T-helper 2 cell treated with Interferon-gamma antibody and Interleukin-4, amounts not matched to agents 5 μg/mL and 100 μg/mL, for 36 hours (primary cell): ENCODE measurements around the gene FOXA3.
A peak's percentile ranks its signal among the peaks of the same experiment; 100 is the strongest.

ENCODE experiments used
- DNase-seq: peaks from one replicate; pipeline ENCODE4 v3.0.0; 2021; ENCODE audit warnings: low spot score
- H3K27ac Mint-ChIP-seq: one replicate; pipeline ENCODE4 v1.8.0; 2021; ENCODE audit warnings: mild to moderate bottlenecking, mixed read lengths
- H3K27me3 Mint-ChIP-seq: one replicate; pipeline ENCODE4 v1.8.0; 2021; ENCODE audit warnings: low read depth, mixed read lengths
- H3K36me3 Mint-ChIP-seq: one replicate; pipeline ENCODE4 v1.8.0; 2021; ENCODE audit warnings: low read depth, mixed read lengths
- H3K4me1 Mint-ChIP-seq: one replicate; pipeline ENCODE4 v1.8.0; 2021; ENCODE audit warnings: low read depth, mixed read lengths
- H3K4me3 Mint-ChIP-seq: one replicate; pipeline ENCODE4 v1.8.0; 2022; ENCODE audit warnings: mild to moderate bottlenecking, moderate library complexity, mixed read lengths
- H3K9me3 Mint-ChIP-seq: one replicate; pipeline ENCODE4 v1.8.0; 2021; ENCODE audit warnings: mixed read lengths

The FOXA3 gene

DNA sequence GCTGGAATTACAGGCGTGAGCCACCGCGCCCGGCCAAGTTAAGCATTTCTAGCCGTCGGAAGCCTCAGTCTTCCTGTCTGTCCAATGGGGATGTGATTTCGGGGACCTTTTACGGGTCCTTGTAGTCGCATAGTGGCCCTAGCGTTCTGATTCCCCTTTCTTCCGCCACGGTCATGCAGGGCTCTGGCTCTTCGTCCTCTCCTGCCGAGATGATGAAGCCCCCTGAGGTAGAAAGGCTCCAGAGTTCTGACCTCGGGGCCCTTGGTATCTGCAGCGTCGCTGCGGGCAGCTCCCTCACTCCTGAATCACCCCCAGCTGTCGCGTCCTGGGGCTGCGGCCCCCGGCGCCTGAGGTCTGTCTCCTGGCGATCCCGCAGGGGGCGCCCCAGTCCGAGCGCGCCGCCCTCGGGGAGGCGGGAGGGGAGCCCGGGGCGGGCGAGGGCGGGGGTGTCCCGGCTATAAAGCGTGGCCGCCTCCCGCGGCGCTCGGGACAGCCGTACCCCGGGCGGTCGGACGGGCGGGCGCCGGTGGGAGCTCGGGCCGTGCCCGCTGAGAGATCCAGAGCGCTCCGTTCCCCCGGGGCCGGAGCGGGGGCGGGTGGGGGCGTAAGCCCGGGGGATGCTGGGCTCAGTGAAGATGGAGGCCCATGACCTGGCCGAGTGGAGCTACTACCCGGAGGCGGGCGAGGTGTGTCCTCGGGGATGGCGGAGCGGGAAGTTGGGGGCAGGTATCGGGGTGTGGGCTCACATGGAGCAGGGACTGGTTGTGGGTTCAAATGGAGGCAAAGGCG lies at the start of gene FOXA3:
Gene FOXA3 (plus strand): TSS at position 487 of the 789 bp plus-strand sequence. CDS start 131 bp downstream, at position 618.
- Mint-ChIP-seq H3K27me3 (peaks cover 39% of the 10 kb centered on the region), H3K4me1 (peaks cover 19% of the 10 kb centered on the region), H3K4me3 (peak within 1 kb of the TSS; percentile 88), H3K9me3 (no peaks in the 10 kb centered on the region), H3K36me3 (peaks cover 15% of the 10 kb centered on the region), H3K27ac (peak within 1 kb of the TSS; percentile 92)
- peak; percentile 73 for DNase-seq

DNA sequence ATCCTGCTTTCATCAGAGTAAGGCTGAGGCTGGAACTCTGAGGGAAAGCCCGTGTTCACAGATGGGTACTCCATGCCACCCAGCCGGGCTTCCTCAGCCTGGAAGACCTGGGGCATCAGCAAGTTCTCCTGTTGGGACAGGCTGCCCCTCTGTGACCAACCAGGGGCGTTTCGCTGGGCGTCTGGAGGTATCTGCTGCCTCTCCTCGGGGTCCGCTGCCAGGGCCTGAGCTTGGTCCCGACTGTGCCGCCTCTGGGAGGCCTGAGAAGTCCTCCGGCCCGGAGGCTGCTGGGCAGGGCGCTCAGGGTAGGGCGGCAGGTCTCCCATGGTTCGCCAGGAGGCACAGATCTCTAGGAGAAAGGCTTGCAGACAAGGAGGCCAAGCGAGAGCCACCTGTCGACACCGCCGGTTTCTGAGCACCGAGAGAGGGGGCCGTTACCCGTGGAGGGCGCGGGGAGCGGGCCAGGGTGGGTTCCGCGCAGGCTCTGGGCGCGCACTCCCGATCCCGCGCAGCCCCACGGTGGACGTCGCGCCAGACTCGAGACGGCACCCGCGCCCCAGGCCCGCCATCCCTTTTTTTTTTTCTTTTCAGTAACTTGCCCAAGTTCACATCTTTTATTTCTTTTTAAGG lies 49.2 kb upstream of the FOXA3 start, which contains the start of gene RSPH6A:
Gene RSPH6A (minus strand): TSS at position 458 of the 630 bp plus-strand sequence. CDS start 132 bp downstream, at position 326.
- no peak within 1 kb of the TSS for H3K27ac Mint-ChIP-seq
- H3K27me3 Mint-ChIP-seq, result no peaks in the 10 kb centered on the region
- peaks cover 6% of the 10 kb centered on the region for H3K36me3 Mint-ChIP-seq
- no peak for DNase-seq
- peaks cover 3% of the 10 kb centered on the region for H3K4me1 Mint-ChIP-seq
- no peaks in the 10 kb centered on the region for H3K9me3 Mint-ChIP-seq
- H3K4me3 Mint-ChIP-seq, result no peak within 1 kb of the TSS

DNA sequence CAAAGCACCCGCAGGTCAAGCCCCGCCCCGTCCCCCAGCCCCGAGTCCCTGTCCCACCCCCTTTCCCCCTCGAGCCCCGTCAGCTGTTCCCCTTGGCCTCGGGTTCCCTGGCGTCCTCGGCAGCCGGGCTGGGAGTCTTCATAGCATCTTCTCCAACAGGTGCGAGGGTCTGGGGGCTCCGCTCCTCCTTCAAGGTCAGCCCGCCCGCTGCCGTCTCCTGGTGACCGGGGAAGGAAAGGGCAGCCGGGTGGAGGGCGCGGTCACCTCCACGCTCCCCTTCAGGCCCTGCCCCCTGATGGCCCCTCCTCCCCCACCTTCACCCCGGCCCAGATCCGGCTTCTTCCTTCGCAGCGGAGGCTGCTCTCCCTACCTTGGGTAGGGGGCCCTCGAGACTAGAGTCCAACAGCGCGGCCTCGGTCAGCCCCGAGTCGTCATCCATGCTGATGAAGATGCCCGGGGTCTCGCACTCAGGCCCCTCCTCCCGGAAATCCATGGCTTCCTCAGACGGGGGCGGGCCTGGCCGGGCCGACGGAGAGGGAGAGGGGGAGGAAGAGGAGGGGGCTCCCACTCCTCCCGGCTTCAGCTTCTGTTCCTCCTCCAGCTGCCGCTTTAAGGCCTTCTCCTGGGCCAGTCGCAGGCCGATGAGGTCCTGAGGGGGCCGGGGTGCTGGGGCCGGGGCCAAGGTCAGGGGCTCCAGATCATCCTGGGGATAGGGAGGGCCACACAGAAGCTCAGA lies 48.5 kb upstream of the FOXA3 start:
- H3K27ac Mint-ChIP-seq, result no peak overlapping the region
- no peaks in the 10 kb centered on the region for H3K27me3 Mint-ChIP-seq
- peaks cover under 1% of the 10 kb centered on the region for H3K4me1 Mint-ChIP-seq
- no peaks in the 10 kb centered on the region for H3K9me3 Mint-ChIP-seq
- H3K4me3 Mint-ChIP-seq, result no peak overlapping the region
- DNase-seq, result no peak
- H3K36me3 Mint-ChIP-seq, result peaks cover 6% of the 10 kb centered on the region

DNA sequence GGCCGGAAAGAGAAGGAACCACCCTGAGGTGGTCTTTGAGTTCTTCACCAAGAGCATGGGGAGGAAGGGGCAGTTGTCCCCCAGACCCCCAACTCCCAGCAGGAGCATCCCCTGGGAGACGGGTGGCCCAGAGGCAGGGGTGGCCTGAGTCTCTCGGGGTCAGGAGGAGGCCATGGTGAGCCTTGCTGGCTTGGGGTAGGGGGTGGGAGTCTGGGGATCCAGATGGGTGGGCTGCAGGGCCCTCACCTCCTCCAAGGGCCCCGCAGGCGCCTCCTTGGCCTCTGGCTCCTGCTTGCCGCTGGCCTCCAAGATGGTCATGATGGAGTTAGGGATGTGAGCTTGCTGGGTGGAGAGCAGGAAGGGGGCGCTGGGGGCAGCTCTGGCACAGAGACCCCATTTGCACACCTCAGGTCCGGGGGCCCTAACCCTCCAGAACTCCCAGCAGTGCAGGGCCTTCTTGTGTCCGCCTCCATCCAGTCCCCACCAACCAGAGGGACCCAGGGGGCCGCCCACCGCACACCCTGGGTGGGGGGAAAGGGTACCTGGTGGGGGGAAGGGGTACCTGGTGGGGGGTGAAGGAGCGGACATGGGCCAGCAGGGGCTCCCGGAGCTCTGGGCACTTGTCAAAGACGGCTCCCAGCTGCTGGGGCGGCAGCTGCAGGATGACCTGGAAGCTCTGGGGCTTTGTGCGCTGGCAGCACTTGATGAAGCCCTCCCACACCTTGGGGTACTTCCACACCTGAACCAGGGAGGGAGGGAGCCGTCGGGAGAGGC lies 47.7 kb upstream of the FOXA3 start:
- Mint-ChIP-seq H3K9me3 (no peaks in the 10 kb centered on the region), H3K4me3 (no peak overlapping the region), H3K27me3 (no peaks in the 10 kb centered on the region), H3K36me3 (peaks cover 9% of the 10 kb centered on the region), H3K27ac (no peak overlapping the region), H3K4me1 (no peaks in the 10 kb centered on the region)
- DNase-seq, result no peak

DNA sequence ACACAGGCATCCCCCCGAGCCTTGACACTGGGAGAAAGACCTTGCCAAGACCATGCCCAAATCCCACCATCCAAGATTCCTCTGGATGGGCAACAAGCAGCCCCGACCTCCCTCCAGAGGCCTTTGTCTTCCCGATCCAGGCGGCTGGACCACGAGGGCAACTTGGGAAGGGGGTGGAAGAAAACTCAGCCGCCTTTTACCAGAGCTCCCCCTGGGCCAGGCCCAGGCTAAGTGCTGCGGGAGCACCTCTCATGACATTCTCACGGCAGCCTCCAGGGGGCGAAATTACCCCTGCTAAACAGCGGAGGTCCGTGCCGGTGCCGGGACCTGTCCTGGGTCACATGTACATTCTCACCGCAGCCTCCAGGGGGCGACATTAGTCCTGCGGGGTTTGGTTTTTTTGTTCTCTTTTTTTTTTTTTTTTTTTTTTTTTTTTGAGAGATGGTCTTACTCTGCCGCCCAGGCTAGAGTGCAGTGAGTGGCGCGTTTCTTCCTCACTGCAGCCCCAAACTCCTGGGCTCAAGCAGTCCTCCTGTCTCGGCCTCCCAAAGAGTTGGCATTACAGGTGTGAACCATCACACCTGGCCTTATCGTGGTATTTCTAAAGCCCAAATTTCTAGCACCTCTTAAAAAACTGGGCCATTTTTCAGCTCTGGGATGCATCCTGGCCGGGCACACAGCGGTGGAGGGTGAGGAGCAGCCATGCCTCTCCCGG lies 47.0 kb upstream of the FOXA3 start:
- DNase-seq, result peak; percentile 92
- Mint-ChIP-seq H3K36me3 (peaks cover 9% of the 10 kb centered on the region), H3K4me3 (no peak overlapping the region), H3K9me3 (no peaks in the 10 kb centered on the region), H3K27me3 (no peaks in the 10 kb centered on the region), H3K27ac (no peak overlapping the region), H3K4me1 (no peaks in the 10 kb centered on the region)

DNA sequence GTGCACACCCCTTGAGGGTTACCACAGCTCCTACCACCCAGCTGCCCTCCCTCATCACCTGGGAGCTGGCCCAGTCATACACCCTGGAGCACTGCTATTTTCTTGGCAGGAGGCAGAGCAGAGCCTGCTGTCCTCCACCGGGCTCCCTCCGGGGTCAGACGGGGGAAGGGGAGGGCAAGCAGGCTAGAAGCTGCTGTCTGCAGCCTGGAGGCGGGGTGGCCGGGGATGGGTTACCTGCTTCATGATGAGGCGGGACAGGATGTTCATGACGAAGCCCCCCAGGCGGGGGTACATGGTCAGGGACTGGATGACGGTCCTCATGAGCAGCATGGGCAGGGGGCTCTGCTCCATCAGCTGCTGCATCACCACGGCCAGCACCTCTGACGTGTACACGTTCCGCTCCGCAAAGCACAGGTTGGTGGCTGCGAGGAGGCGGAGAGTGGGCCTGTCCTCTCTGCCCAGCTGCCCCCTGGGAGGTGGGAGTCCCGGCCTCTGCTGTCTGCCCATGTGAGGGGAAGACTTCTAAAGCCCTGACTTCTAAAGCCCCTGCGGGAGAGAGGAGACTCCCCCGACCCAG lies 46.3 kb upstream of the FOXA3 start:
- Mint-ChIP-seq H3K36me3 (peaks cover 9% of the 10 kb centered on the region), H3K9me3 (no peaks in the 10 kb centered on the region), H3K4me1 (no peaks in the 10 kb centered on the region), H3K27me3 (no peaks in the 10 kb centered on the region), H3K27ac (no peak overlapping the region), H3K4me3 (no peak overlapping the region)
- no peak for DNase-seq

DNA sequence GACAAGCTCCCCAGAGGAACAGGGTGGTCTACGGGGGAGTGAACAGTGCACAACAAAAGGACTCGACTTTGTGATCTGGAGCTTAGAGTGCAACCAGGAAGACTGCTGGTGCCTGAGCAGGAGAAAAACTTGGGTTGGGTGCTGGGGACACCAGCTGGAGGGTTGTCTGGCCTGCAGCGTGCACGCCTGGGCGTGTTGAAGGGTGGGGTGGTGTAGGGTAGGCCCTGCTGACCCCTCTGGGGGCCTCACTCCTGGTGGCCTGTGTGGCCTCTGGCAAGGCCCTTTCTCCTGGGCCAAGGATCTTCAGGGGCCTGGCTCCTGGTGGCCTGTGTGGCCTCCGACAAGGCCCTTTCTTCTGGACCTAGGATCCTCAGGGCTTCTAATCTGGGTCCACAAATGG lies 44.4 kb upstream of the FOXA3 start:
- peaks cover 11% of the 10 kb centered on the region for H3K36me3 Mint-ChIP-seq
- no peaks in the 10 kb centered on the region for H3K9me3 Mint-ChIP-seq
- no peak overlapping the region for H3K4me3 Mint-ChIP-seq
- H3K4me1 Mint-ChIP-seq, result no peaks in the 10 kb centered on the region
- H3K27ac Mint-ChIP-seq, result no peak overlapping the region
- H3K27me3 Mint-ChIP-seq, result no peaks in the 10 kb centered on the region
- DNase-seq, result no peak

DNA sequence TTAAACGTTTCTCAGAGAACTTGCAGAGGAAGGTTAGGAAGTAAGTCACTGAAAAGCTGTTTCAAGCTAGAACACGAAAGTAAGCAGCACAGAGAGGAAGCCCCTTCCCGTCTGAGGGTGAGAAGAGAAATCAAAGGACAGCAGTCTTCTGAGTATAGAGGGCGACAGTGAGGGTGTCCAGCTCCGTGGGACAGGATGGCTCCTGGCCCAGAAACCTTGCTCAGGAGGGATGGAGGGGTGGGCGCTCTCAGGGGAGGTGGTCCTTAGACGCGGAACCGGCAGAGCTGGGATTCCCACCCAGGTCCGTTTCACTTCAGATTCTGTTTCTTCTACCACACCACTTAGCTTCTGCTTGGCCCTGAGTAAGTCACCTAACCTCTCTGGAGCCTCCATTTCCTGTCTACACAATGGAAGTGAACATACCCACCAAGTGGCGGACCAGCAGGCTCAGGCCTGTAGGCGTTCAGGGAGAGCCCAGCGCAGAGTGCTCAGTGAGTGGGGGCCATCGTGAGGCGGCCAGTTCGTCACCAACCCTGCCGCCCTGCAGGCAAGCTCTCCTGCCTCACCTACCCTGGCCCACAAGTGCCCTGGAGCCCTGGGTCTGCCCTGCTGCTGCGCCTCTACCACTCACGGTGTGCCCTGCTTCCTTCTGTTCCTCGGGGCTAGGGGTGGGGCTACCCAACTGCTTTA lies 43.6 kb upstream of the FOXA3 start:
- Mint-ChIP-seq H3K4me3 (no peak overlapping the region), H3K9me3 (no peaks in the 10 kb centered on the region), H3K27ac (no peak overlapping the region), H3K27me3 (no peaks in the 10 kb centered on the region), H3K4me1 (no peaks in the 10 kb centered on the region), H3K36me3 (peaks cover 13% of the 10 kb centered on the region)
- DNase-seq, result no peak

DNA sequence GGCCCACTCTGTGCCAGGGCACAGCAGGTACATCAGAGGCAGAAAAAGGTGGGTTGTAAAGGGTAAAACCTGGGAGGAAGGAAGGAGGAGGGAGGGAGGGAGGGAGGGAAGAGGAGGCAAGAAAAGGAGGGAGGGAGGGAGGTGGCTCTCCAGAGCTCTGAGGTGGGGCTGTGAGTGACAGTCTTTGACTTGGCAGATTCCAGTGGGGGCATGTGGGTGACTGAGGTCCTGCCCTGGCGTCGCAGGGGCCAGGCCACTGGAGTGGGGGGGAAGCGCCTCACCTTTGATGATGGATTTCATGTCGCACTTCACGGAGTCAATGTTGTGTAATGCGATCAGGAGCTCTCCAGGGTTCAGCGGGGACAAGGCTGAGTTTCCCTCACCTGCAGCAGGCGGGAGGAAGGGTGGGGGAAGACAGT lies 43.0 kb upstream of the FOXA3 start:
- peaks cover 17% of the 10 kb centered on the region for H3K36me3 Mint-ChIP-seq
- no peak overlapping the region for H3K4me3 Mint-ChIP-seq
- no peaks in the 10 kb centered on the region for H3K4me1 Mint-ChIP-seq
- no peak overlapping the region for H3K27ac Mint-ChIP-seq
- DNase-seq, result no peak
- no peaks in the 10 kb centered on the region for H3K9me3 Mint-ChIP-seq
- no peaks in the 10 kb centered on the region for H3K27me3 Mint-ChIP-seq

DNA sequence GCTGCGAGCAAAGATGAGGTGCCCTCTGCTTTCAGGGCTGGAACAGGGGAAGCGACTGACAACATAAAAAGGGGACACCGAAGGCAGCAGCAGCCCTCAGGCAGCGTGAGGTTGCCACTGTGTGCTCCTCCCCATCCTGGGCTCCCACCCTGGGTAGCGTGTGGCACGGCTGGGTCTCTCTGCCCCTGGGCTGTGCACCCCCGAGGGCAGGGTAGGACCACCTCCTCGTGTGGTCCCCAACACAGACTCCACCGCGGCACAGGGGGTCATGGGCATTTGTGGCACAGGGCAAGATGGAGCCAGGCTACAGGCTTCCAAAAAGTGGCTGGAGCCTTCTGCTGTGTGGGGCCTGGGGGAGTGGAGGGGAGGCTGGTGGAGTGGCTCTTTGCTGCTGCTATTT lies 42.6 kb upstream of the FOXA3 start:
- Mint-ChIP-seq H3K36me3 (peaks cover 21% of the 10 kb centered on the region), H3K9me3 (no peaks in the 10 kb centered on the region), H3K27me3 (no peaks in the 10 kb centered on the region), H3K4me1 (no peaks in the 10 kb centered on the region), H3K27ac (no peak overlapping the region), H3K4me3 (no peak overlapping the region)
- no peak for DNase-seq

DNA sequence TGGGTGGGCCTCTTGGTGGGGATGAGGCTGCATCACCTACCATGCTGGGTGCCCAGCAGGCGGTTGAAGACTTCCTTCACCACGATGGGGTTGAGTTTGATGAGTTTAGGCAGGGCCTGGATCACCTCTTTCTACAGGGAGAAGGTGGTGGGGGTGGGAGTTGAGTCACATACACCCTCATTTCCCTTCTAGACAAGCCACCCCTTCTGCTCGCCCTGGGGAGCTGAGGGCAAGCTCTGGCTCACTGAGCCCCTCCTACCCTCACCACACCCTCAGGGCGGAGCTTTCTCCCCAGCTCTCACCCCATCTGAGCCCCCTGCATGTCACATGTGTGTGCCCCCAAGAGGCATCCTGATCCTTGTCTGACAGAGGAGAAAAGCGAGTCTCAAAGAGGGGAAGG lies 41.4 kb upstream of the FOXA3 start:
- DNase-seq, result no peak
- Mint-ChIP-seq H3K27me3 (no peaks in the 10 kb centered on the region), H3K27ac (no peak overlapping the region), H3K4me3 (no peak overlapping the region), H3K4me1 (no peaks in the 10 kb centered on the region), H3K9me3 (no peaks in the 10 kb centered on the region), H3K36me3 (peaks cover 29% of the 10 kb centered on the region)

DNA sequence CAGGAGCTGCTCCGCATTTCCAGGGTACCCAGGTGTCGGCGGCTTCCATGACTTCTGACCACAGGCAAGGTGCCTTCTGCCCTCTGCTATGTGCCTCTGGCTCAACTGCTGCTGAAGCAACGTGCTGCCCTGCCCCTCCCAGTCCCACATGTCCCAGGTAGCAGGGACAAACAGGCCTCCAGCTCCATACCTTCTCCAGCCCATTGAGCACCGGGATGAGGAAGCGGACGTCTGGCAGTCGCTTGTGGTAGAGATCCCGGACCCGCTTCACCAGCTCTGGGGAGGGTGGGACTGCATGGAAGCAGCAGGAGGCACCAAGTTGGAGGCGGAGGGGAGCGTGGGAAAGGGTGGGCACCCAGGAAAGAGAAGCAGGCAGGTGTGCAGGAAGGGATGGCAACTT lies 40.9 kb upstream of the FOXA3 start:
- peaks cover 33% of the 10 kb centered on the region for H3K36me3 Mint-ChIP-seq
- no peaks in the 10 kb centered on the region for H3K4me1 Mint-ChIP-seq
- DNase-seq, result no peak
- no peak overlapping the region for H3K27ac Mint-ChIP-seq
- no peaks in the 10 kb centered on the region for H3K27me3 Mint-ChIP-seq
- no peak overlapping the region for H3K4me3 Mint-ChIP-seq
- no peaks in the 10 kb centered on the region for H3K9me3 Mint-ChIP-seq
